Hypothalamus (tissue), 51 donors: ENCODE measurements around the gene LILRA5.
"Not testable (repeated sequence)": the region's sequence is repeated elsewhere in the genome, so short reads cannot be mapped to it uniquely, and the experiment has no call there.

Experiments
- DNase-seq, 51 donors: peaks; one replicate each; lab custom pipeline; 2025; lab: John Stamatoyannopoulos, UW

The LILRA5 gene

GRCh38 chr19:54312436-54313377 is at the start of gene LILRA5:
Gene LILRA5, minus strand, starts transcription at chr19:54313166. Its CDS starts 147 bp downstream, at chr19:54313019.
- DNase-seq, result peak in 2 of 51 donors; percentile 6 to 12

- not testable (repeated sequence) for DNase-seq
These were observed 48.9 kb upstream of the LILRA5 start for GRCh38 chr19:54361680-54362422.

- DNase-seq, result not testable (repeated sequence)
These were observed 46.3 kb upstream of the LILRA5 start for GRCh38 chr19:54359149-54359820.

GRCh38 chr19:54357381-54357780 is 44.4 kb upstream of the LILRA5 start:
- no peak for DNase-seq

- no peak for DNase-seq
These were observed 43.6 kb upstream of the LILRA5 start for GRCh38 chr19:54356444-54357056.

GRCh38 chr19:54355675-54356074 is 42.7 kb upstream of the LILRA5 start:
- no peak for DNase-seq

- DNase-seq, result no peak
These were observed 41.8 kb upstream of the LILRA5 start for GRCh38 chr19:54354761-54355160.

GRCh38 chr19:54352546-54352945 is 39.6 kb upstream of the LILRA5 start:
- DNase-seq, result no peak

GRCh38 chr19:54352041-54352440 is 39.1 kb upstream of the LILRA5 start:
- no peak for DNase-seq

GRCh38 chr19:54351474-54351873 is 38.5 kb upstream of the LILRA5 start:
- DNase-seq, result no peak

- DNase-seq, result peak in 3 of 51 donors; percentile 5 to 21 (median 7)
These were observed 33.0 kb upstream of the LILRA5 start for GRCh38 chr19:54345938-54346386.

- DNase-seq, result no peak
These were observed 30.9 kb upstream of the LILRA5 start for GRCh38 chr19:54343868-54344267.

GRCh38 chr19:54341295-54341694 is 28.3 kb upstream of the LILRA5 start:
- no peak for DNase-seq

GRCh38 chr19:54339646-54340358 is 26.8 kb upstream of the LILRA5 start:
- DNase-seq, result peak in 6 of 51 donors; percentile 8 to 35 (median 11)

GRCh38 chr19:54338521-54338920 is 25.6 kb upstream of the LILRA5 start:
- DNase-seq, result no peak

GRCh38 chr19:54337858-54338230 is 24.9 kb upstream of the LILRA5 start:
- DNase-seq, result no peak

GRCh38 chr19:54336893-54337857 is 24.2 kb upstream of the LILRA5 start:
- no peak for DNase-seq
